ENCODE measurements around the gene FCRL2. TPM values are rescaled to one million over a fixed set of nuclear protein-coding genes. Genes with fewer than 3 reads are reported as not detected.

The FCRL2 gene
- polyA plus RNA-seq, 3 donors, result 0.65 TPM; not detected in 2

DNA sequence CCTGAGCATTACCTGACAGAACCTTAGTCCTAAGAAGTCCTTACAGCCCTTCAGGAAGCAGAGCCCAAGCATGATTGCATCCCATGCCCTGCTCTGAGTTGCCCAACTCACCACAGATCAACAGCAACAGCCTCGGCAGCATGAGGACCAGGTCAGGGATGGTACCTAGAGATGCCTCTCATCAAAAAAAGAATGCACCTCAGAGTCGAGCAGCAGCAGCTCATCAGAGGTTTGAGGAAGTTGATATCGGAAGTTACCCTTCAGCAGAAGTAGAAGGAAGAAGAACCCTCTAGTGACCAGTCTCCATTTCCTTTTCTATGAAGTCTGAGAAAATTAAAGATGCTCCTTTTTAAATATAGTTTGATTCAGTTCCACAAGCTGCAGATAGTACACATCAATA lies 43.0 kb upstream of the FCRL2 start, which contains the start of gene FCRL1:
Gene FCRL1, minus strand, starts transcription at position 225 of the 400 bp plus-strand sequence. Its CDS starts 83 bp downstream, at position 142.
- DNase-seq, result peak; percentile 34 to 51 (median 51)
- H3K4me1 Mint-ChIP-seq, result no peaks in the 10 kb centered on the region
- peaks cover 0 to 5% of the 10 kb centered on the region in 2 donors for H3K27me3 ChIP-seq (ENCODE audit: control insufficient read depth in 2 of 2, insufficient read depth in 2 of 2, low read length in 2 of 2)
- peaks cover 0 to 2% (median 0%) of the 10 kb centered on the region in 7 donors for H3K9me3 Mint-ChIP-seq
- no peaks in the 10 kb centered on the region for H3K36me3 ChIP-seq (replicated peaks in 1 of 2; ENCODE audit: control insufficient read depth in 1 of 2, insufficient read depth in 2 of 2, low read length in 2 of 2)
- no peaks in the 10 kb centered on the region for H4K20me1 ChIP-seq (ENCODE audit: insufficient read depth, low read length)
- H3K4me1 ChIP-seq (ENCODE audit: control insufficient read depth in 1 of 2, insufficient read depth in 2 of 2, low read length in 2 of 2), result peaks cover 23 to 27% of the 10 kb centered on the region in 2 donors
- peaks cover 1 to 15% (median 2%) of the 10 kb centered on the region in 3 donors for H3K27me3 Mint-ChIP-seq (ENCODE audit: low read depth in 3 of 3)
- no peak within 1 kb of the TSS for H2AFZ ChIP-seq (ENCODE audit: insufficient read depth, low read depth, low read length, poor library complexity, severe bottlenecking)
- no peak within 1 kb of the TSS for H3K4me3 ChIP-seq (replicated peaks in 1 of 3; ENCODE audit: low read depth in 2 of 3, low read length in 3 of 3)
- H3K9me3 ChIP-seq (replicated peaks in 1 of 2; ENCODE audit: control insufficient read depth in 1 of 2, insufficient read depth in 1 of 2, low read length in 2 of 2), result no peaks in the 10 kb centered on the region
- no peak within 1 kb of the TSS for H3K27ac Mint-ChIP-seq
- H3K4me3 Mint-ChIP-seq, result no peak within 1 kb of the TSS
- no peak within 1 kb of the TSS for H3K4me2 ChIP-seq (replicated peaks; ENCODE audit: extremely low read depth, low read length, poor library complexity, severe bottlenecking)
- H3K27ac ChIP-seq (ENCODE audit: low read depth in 1 of 2, low read length in 2 of 2), result no peak within 1 kb of the TSS
- no peaks in the 10 kb centered on the region for H3K36me3 Mint-ChIP-seq
- intact Hi-C loops (cut with micrococcal nuclease), result no loop called here
- no peak within 1 kb of the TSS for H3K9ac ChIP-seq (ENCODE audit: insufficient read depth, low read length, poor library complexity, severe bottlenecking)
- WGBS (ENCODE audit: insufficient coverage), result no CpG with 5 or more reads among the region's 3 CpGs
- H3K79me2 ChIP-seq (ENCODE audit: insufficient read depth, low read length), result no peaks in the 10 kb centered on the region
- TF ChIP-seq, protein P1, sequence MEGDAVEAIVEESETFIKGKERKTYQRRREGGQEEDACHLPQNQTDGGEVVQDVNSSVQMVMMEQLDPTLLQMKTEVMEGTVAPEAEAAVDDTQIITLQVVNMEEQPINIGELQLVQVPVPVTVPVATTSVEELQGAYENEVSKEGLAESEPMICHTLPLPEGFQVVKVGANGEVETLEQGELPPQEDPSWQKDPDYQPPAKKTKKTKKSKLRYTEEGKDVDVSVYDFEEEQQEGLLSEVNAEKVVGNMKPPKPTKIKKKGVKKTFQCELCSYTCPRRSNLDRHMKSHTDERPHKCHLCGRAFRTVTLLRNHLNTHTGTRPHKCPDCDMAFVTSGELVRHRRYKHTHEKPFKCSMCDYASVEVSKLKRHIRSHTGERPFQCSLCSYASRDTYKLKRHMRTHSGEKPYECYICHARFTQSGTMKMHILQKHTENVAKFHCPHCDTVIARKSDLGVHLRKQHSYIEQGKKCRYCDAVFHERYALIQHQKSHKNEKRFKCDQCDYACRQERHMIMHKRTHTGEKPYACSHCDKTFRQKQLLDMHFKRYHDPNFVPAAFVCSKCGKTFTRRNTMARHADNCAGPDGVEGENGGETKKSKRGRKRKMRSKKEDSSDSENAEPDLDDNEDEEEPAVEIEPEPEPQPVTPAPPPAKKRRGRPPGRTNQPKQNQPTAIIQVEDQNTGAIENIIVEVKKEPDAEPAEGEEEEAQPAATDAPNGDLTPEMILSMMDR (IDR thresholded peaks at IDR 0.05), result no peak

- peaks cover 0 to 3% (median 2%) of the 10 kb centered on the region in 7 donors for H3K9me3 Mint-ChIP-seq
- H4K20me1 ChIP-seq (ENCODE audit: insufficient read depth, low read length), result no peaks in the 10 kb centered on the region
- H3K27me3 Mint-ChIP-seq (ENCODE audit: low read depth in 3 of 3), result peaks cover 1 to 15% (median 2%) of the 10 kb centered on the region in 3 donors
- peaks cover 0 to 5% of the 10 kb centered on the region in 2 donors for H3K27me3 ChIP-seq (ENCODE audit: control insufficient read depth in 2 of 2, insufficient read depth in 2 of 2, low read length in 2 of 2)
- TF ChIP-seq, protein P1 (IDR thresholded peaks at IDR 0.05), result no peak
- peaks cover 0 to 1% of the 10 kb centered on the region in 2 donors for H3K9me3 ChIP-seq (replicated peaks in 1 of 2; ENCODE audit: control insufficient read depth in 1 of 2, insufficient read depth in 1 of 2, low read length in 2 of 2)
- peaks cover 23 to 27% of the 10 kb centered on the region in 2 donors for H3K4me1 ChIP-seq (ENCODE audit: control insufficient read depth in 1 of 2, insufficient read depth in 2 of 2, low read length in 2 of 2)
- no peak overlapping the region for H3K27ac ChIP-seq (ENCODE audit: low read depth in 1 of 2, low read length in 2 of 2)
- no peak overlapping the region for H3K4me2 ChIP-seq (replicated peaks; ENCODE audit: extremely low read depth, low read length, poor library complexity, severe bottlenecking)
- intact Hi-C loops (cut with micrococcal nuclease), result no loop called here
- no peaks in the 10 kb centered on the region for H3K36me3 ChIP-seq (replicated peaks in 1 of 2; ENCODE audit: control insufficient read depth in 1 of 2, insufficient read depth in 2 of 2, low read length in 2 of 2)
- H3K4me1 Mint-ChIP-seq, result no peaks in the 10 kb centered on the region
- H3K27ac Mint-ChIP-seq, result no peak overlapping the region
- DNase-seq, result no peak
- WGBS (ENCODE audit: insufficient coverage), result 100% methylated on average over 2 of the region's 2 CpGs
- no peaks in the 10 kb centered on the region for H3K79me2 ChIP-seq (ENCODE audit: insufficient read depth, low read length)
- no peaks in the 10 kb centered on the region for H3K36me3 Mint-ChIP-seq
- H2AFZ ChIP-seq (ENCODE audit: insufficient read depth, low read depth, low read length, poor library complexity, severe bottlenecking), result no peak overlapping the region
- no peak overlapping the region for H3K4me3 ChIP-seq (replicated peaks in 1 of 3; ENCODE audit: low read depth in 2 of 3, low read length in 3 of 3)
- no peak overlapping the region for H3K4me3 Mint-ChIP-seq
- H3K9ac ChIP-seq (ENCODE audit: insufficient read depth, low read length, poor library complexity, severe bottlenecking), result no peak overlapping the region
These were observed 42.3 kb upstream of the FCRL2 start for GRCh38 chr1:157819215-157819614.
